Esophagus squamous epithelium (tissue), 4 donors: ENCODE measurements around the gene DCAF12L1.

Experiments used
- POLR2A ChIP-seq, 4 donors: fragments of 450-650 bp; IDR thresholded peaks; one replicate each; pipeline ENCODE4 v1.6.1; 2017; ENCODE audit warnings: antibody characterized with exemption in 4 of 4, mild to moderate bottlenecking in 4 of 4, moderate library complexity in 3 of 4
- TF ChIP-seq, protein P1 (sequence below), 6 experiments: fragments of 450-650 bp in 4 of 6; fragments of 200-600 bp in 2 of 6; sonication (generic) in 2 of 6; IDR thresholded peaks; one replicate each; pipeline ENCODE4 v1.5.1; 2016 to 2019; ENCODE audit warnings: antibody characterized with exemption in 6 of 6, mild to moderate bottlenecking in 4 of 6, moderate library complexity in 4 of 6

- TF ChIP-seq, protein P1, sequence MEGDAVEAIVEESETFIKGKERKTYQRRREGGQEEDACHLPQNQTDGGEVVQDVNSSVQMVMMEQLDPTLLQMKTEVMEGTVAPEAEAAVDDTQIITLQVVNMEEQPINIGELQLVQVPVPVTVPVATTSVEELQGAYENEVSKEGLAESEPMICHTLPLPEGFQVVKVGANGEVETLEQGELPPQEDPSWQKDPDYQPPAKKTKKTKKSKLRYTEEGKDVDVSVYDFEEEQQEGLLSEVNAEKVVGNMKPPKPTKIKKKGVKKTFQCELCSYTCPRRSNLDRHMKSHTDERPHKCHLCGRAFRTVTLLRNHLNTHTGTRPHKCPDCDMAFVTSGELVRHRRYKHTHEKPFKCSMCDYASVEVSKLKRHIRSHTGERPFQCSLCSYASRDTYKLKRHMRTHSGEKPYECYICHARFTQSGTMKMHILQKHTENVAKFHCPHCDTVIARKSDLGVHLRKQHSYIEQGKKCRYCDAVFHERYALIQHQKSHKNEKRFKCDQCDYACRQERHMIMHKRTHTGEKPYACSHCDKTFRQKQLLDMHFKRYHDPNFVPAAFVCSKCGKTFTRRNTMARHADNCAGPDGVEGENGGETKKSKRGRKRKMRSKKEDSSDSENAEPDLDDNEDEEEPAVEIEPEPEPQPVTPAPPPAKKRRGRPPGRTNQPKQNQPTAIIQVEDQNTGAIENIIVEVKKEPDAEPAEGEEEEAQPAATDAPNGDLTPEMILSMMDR (IDR thresholded peaks at IDR 0.05), result no peak
- TF ChIP-seq POLR2A (IDR thresholded peaks at IDR 0.05), result no peak
Observed at GRCh38 chrX:126509923-126510322, 42.7 kb downstream of the DCAF12L1 start.
